HUES48 (cell line): ENCODE measurements around the gene TIGD1.

Experiments
- H3K27ac ChIP-seq: one replicate; pipeline ENCODE4 v1.7.0; 2013; ENCODE audit warnings: low read depth, low read length, inconsistent platforms
- H3K27me3 ChIP-seq: 2 replicates; pipeline ENCODE4 v1.6.1; 2013; ENCODE audit warnings: mild to moderate bottlenecking, low read length; ENCODE audit not compliant: control insufficient read depth, insufficient read depth
- H3K36me3 ChIP-seq: 2 replicates; pipeline ENCODE4 v1.6.1; 2013; ENCODE audit warnings: low read length; ENCODE audit not compliant: control insufficient read depth, insufficient read depth
- H3K4me1 ChIP-seq: 2 replicates; pipeline ENCODE4 v1.6.1; 2013; ENCODE audit warnings: mild to moderate bottlenecking, low read length; ENCODE audit not compliant: control insufficient read depth, insufficient read depth
- H3K4me3 ChIP-seq: 2 replicates; pipeline ENCODE4 v1.5.1; 2013; ENCODE audit warnings: mild to moderate bottlenecking, low read depth, low read length
- H3K9ac ChIP-seq: 2 replicates; pipeline ENCODE4 v1.6.1; 2013; ENCODE audit warnings: mild to moderate bottlenecking, low read depth, low read length, moderate library complexity
- H3K9me3 ChIP-seq: 2 replicates; pipeline ENCODE4 v1.6.1; 2013; ENCODE audit warnings: low read length; ENCODE audit not compliant: control insufficient read depth, insufficient read depth

The TIGD1 gene

GRCh38 chr2:232521959-232522622 lies 28.3 kb downstream of the TIGD1 start:
- Histone ChIP-seq H3K4me3 (peak overlapping the region; percentile 46; the same call in 1 of the 2 replicates), H3K36me3 (no peaks in the 10 kb centered on the region), H3K9ac (no peak overlapping the region), H3K4me1 (peaks cover 8% of the 10 kb centered on the region; the same call in 1 of the 2 replicates), H3K9me3 (no peaks in the 10 kb centered on the region), H3K27ac (no peak overlapping the region), H3K27me3 (peaks cover 59% of the 10 kb centered on the region)

- no peak overlapping the region for H3K9ac ChIP-seq
- H3K27ac ChIP-seq: no peak overlapping the region
- no peak overlapping the region for H3K4me3 ChIP-seq
- no peaks in the 10 kb centered on the region for H3K9me3 ChIP-seq
- no peaks in the 10 kb centered on the region for H3K36me3 ChIP-seq
- H3K27me3 ChIP-seq: peaks cover 59% of the 10 kb centered on the region
- H3K4me1 ChIP-seq: peaks cover 8% of the 10 kb centered on the region; the same call in 1 of the 2 replicates
Observed at GRCh38 chr2:232521098-232521497, 29.3 kb downstream of the TIGD1 start.

- no peak overlapping the region for H3K9ac ChIP-seq
- peaks cover 8% of the 10 kb centered on the region; the same call in 1 of the 2 replicates for H3K4me1 ChIP-seq
- no peak overlapping the region for H3K4me3 ChIP-seq
- peaks cover 59% of the 10 kb centered on the region for H3K27me3 ChIP-seq
- H3K36me3 ChIP-seq: no peaks in the 10 kb centered on the region
- H3K27ac ChIP-seq: no peak overlapping the region
- H3K9me3 ChIP-seq: no peaks in the 10 kb centered on the region
Observed at GRCh38 chr2:232520489-232520888, 29.9 kb downstream of the TIGD1 start.

- H3K27me3 ChIP-seq: peaks cover 54% of the 10 kb centered on the region
- H3K27ac ChIP-seq: no peak within 1 kb of the TSS
- H3K4me3 ChIP-seq: no peak within 1 kb of the TSS
- peaks cover 8% of the 10 kb centered on the region; the same call in 1 of the 2 replicates for H3K4me1 ChIP-seq
- H3K9ac ChIP-seq: no peak within 1 kb of the TSS
- no peaks in the 10 kb centered on the region for H3K9me3 ChIP-seq
- H3K36me3 ChIP-seq: no peaks in the 10 kb centered on the region
Observed at GRCh38 chr2:232519581-232520438, 30.5 kb downstream of the TIGD1 start, which contains the start of gene PRSS56. Gene PRSS56 (plus strand): TSS chr2:232520388. CDS start chr2:232520599, 211 bp downstream.

GRCh38 chr2:232518844-232519243 lies 31.5 kb downstream of the TIGD1 start:
- H3K27ac ChIP-seq: no peak overlapping the region
- H3K4me3 ChIP-seq: no peak overlapping the region
- H3K4me1 ChIP-seq: peaks cover 4% of the 10 kb centered on the region; the same call in 1 of the 2 replicates
- H3K9ac ChIP-seq: no peak overlapping the region
- H3K9me3 ChIP-seq: no peaks in the 10 kb centered on the region
- H3K36me3 ChIP-seq: no peaks in the 10 kb centered on the region
- H3K27me3 ChIP-seq: peaks cover 44% of the 10 kb centered on the region

- H3K9ac ChIP-seq: no peak overlapping the region
- no peaks in the 10 kb centered on the region for H3K9me3 ChIP-seq
- H3K27me3 ChIP-seq: peaks cover 21% of the 10 kb centered on the region
- H3K36me3 ChIP-seq: no peaks in the 10 kb centered on the region
- peaks cover under 1% of the 10 kb centered on the region; the same call in 1 of the 2 replicates for H3K4me1 ChIP-seq
- H3K4me3 ChIP-seq: no peak overlapping the region
- no peak overlapping the region for H3K27ac ChIP-seq
Observed at GRCh38 chr2:232516551-232516950, 33.8 kb downstream of the TIGD1 start.

GRCh38 chr2:232515639-232516038 lies 34.7 kb downstream of the TIGD1 start:
- Histone ChIP-seq H3K36me3 (no peaks in the 10 kb centered on the region), H3K9ac (no peak overlapping the region), H3K9me3 (no peaks in the 10 kb centered on the region), H3K4me3 (no peak overlapping the region), H3K27ac (no peak overlapping the region), H3K27me3 (peaks cover 12% of the 10 kb centered on the region), H3K4me1 (no peaks in the 10 kb centered on the region)

GRCh38 chr2:232513353-232513752 lies 37.0 kb downstream of the TIGD1 start:
- H3K27me3 ChIP-seq: no peaks in the 10 kb centered on the region
- no peaks in the 10 kb centered on the region for H3K36me3 ChIP-seq
- no peaks in the 10 kb centered on the region for H3K4me1 ChIP-seq
- no peak overlapping the region for H3K27ac ChIP-seq
- H3K9ac ChIP-seq: no peak overlapping the region
- no peak overlapping the region for H3K4me3 ChIP-seq
- H3K9me3 ChIP-seq: no peaks in the 10 kb centered on the region

- no peak overlapping the region for H3K9ac ChIP-seq
- no peak overlapping the region for H3K27ac ChIP-seq
- H3K36me3 ChIP-seq: no peaks in the 10 kb centered on the region
- no peaks in the 10 kb centered on the region for H3K9me3 ChIP-seq
- no peaks in the 10 kb centered on the region for H3K27me3 ChIP-seq
- no peaks in the 10 kb centered on the region for H3K4me1 ChIP-seq
- no peak overlapping the region for H3K4me3 ChIP-seq
Observed at GRCh38 chr2:232512602-232513001, 37.8 kb downstream of the TIGD1 start.

- Histone ChIP-seq H3K27me3 (peaks cover 10% of the 10 kb centered on the region), H3K9me3 (no peaks in the 10 kb centered on the region), H3K9ac (no peak overlapping the region)
Observed at GRCh38 chr2:232511336-232511890, 38.9 kb downstream of the TIGD1 start.

GRCh38 chr2:232508251-232508650 lies 42.1 kb downstream of the TIGD1 start:
- H3K27ac ChIP-seq: no peak overlapping the region
- H3K9me3 ChIP-seq: no peaks in the 10 kb centered on the region
- H3K4me3 ChIP-seq: no peak overlapping the region
- peaks cover 42% of the 10 kb centered on the region for H3K27me3 ChIP-seq
- peaks cover 9% of the 10 kb centered on the region for H3K4me1 ChIP-seq
- no peaks in the 10 kb centered on the region for H3K36me3 ChIP-seq
- no peak overlapping the region for H3K9ac ChIP-seq

More at GRCh38 chr2:232511336-232511890, 38.9 kb downstream of the TIGD1 start:
- Histone ChIP-seq H3K4me3 (no peak overlapping the region), H3K27ac (no peak overlapping the region), H3K36me3 (no peaks in the 10 kb centered on the region), H3K4me1 (no peaks in the 10 kb centered on the region)
